ENCODE data around the gene VWF. TPM values are rescaled to one million over a fixed set of nuclear protein-coding genes. Genes with fewer than 3 reads are reported as not detected.

The VWF gene
- total RNA-seq, 2 donors from 2014 or later, result 248 to 476 TPM

DNA sequence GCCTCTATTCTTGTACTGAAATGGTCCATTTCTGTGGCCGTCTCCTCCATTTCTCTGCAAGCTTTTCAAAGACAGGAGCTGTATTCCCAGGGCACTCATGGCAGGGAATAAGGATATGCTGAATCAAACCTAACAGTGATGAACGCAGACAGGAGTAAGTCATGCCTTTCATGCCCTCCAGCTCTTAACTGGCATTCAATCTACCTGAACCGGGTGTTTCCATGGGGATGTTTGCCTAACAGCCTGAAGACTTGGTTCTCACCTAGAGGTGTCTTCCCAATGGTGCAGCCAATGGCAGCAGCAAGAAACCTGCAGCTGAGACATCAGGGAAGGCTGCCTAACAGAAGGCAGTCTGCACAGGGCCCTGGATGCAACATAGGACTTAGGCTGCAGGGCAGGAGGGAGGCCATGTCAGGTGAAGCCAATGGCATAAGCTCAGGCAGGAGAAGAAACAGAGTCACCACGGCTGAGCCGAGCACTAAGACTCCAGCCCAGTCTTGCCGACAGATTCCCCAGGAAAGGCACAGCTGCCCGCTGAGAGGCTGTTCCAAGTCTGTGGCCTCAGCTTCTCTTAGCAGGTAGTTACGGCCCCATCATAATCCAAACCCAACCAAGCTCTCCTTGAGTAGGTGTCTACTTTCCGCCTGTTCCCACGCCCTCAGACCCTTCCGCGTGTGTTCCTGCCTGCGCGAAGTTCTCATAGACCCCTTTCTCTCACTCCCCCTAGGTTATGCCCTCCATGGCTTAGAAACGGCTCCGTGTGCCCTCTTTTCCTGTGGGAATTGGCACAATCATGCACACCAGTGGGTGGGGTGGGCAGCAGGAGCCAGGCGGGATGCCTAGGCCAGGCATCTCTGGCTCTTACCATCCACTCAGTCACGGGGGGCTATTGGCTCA, 44.1 kb downstream of the VWF start:
- Histone ChIP-seq H3K9ac (ENCODE audit: extremely low read depth, low read length, poor library complexity, severe bottlenecking) (no peak overlapping the region), H3K9me3 (ENCODE audit: control insufficient read depth, low read length) (no peaks in the 10 kb centered on the region), H3K27ac (ENCODE audit: low read depth, low read length) (no peak overlapping the region), H3K36me3 (ENCODE audit: control insufficient read depth, insufficient read depth, low read length) (peaks cover 15% of the 10 kb centered on the region), H3K4me1 (ENCODE audit: control insufficient read depth, insufficient read depth, low read length) (peaks cover 16% of the 10 kb centered on the region), H3K27me3 (ENCODE audit: control insufficient read depth, insufficient read depth, low read length, poor library complexity, severe bottlenecking) (no peaks in the 10 kb centered on the region), H3K4me3 (ENCODE audit: low read length) (no peak overlapping the region)
- Mint-ChIP-seq H3K27ac (peak overlapping the region; percentile 27), H3K27me3 (ENCODE audit: insufficient read depth) (no peaks in the 10 kb centered on the region), H3K4me1 (peaks cover 21% of the 10 kb centered on the region), H3K9me3 (no peaks in the 10 kb centered on the region), H3K36me3 (ENCODE audit: low read depth) (peaks cover 69% of the 10 kb centered on the region), H3K4me3 (no peak overlapping the region)
- 92 to 93% methylated on average over 10 to 18 of the region's 18 CpGs for WGBS, 2 experiments (ENCODE audit: insufficient coverage in 1 of 2, insufficient read length in 1 of 2)
- TF ChIP-seq, protein P1, sequence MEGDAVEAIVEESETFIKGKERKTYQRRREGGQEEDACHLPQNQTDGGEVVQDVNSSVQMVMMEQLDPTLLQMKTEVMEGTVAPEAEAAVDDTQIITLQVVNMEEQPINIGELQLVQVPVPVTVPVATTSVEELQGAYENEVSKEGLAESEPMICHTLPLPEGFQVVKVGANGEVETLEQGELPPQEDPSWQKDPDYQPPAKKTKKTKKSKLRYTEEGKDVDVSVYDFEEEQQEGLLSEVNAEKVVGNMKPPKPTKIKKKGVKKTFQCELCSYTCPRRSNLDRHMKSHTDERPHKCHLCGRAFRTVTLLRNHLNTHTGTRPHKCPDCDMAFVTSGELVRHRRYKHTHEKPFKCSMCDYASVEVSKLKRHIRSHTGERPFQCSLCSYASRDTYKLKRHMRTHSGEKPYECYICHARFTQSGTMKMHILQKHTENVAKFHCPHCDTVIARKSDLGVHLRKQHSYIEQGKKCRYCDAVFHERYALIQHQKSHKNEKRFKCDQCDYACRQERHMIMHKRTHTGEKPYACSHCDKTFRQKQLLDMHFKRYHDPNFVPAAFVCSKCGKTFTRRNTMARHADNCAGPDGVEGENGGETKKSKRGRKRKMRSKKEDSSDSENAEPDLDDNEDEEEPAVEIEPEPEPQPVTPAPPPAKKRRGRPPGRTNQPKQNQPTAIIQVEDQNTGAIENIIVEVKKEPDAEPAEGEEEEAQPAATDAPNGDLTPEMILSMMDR (conservative IDR thresholded peaks at IDR 0.05), result no peak
- DNase-seq, result peak; percentile 55

DNA sequence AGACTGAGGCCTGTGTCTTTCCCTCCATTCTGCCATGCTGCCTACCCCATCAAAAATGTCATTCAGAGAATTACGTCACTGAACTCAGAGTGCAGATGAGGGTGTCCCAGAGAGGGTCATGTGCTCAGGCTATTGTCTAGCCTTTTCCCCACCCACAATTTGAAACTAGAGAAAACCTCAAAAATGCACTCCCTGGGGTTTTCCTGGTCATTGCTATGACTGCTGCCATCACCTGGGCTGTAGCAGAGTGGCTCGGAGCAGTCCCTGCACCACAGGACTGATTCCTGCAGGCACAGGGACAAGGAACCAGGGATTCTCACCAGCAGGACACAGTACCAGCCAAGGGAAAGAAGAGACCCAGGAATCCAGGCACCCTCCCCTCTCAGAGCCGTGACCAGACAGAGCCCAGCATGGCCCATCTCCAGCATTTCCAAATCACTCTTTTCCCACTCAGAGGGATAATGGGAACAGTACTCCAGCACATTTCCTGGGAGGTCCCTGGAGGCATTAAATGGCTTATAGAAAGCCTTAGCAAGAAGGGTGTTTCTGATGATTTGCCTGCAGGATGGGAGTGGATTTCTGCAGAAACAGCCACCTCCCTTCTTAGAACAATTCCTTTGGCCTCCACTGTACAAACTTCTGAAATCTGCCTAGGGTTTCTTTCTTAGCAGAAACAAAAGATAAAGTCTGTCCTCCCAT, 45.9 kb downstream of the VWF start:
- Mint-ChIP-seq H3K27ac (no peak overlapping the region), H3K27me3 (ENCODE audit: insufficient read depth) (no peaks in the 10 kb centered on the region), H3K36me3 (ENCODE audit: low read depth) (peaks cover 81% of the 10 kb centered on the region), H3K9me3 (no peaks in the 10 kb centered on the region), H3K4me3 (no peak overlapping the region), H3K4me1 (peaks cover 3% of the 10 kb centered on the region)
- Histone ChIP-seq H3K4me3 (ENCODE audit: low read length) (no peak overlapping the region), H3K27ac (ENCODE audit: low read depth, low read length) (no peak overlapping the region), H3K36me3 (ENCODE audit: control insufficient read depth, insufficient read depth, low read length) (peaks cover 15% of the 10 kb centered on the region), H3K9ac (ENCODE audit: extremely low read depth, low read length, poor library complexity, severe bottlenecking) (no peak overlapping the region), H3K9me3 (ENCODE audit: control insufficient read depth, low read length) (no peaks in the 10 kb centered on the region), H3K27me3 (ENCODE audit: control insufficient read depth, insufficient read depth, low read length, poor library complexity, severe bottlenecking) (no peaks in the 10 kb centered on the region), H3K4me1 (ENCODE audit: control insufficient read depth, insufficient read depth, low read length) (peaks cover under 1% of the 10 kb centered on the region)
- TF ChIP-seq, protein P1 (conservative IDR thresholded peaks at IDR 0.05), result no peak
- 78 to 88% methylated on average over 1 to 3 of the region's 3 CpGs for WGBS, 2 experiments (ENCODE audit: insufficient coverage in 1 of 2, insufficient read length in 1 of 2)
- DNase-seq, result peak; percentile 64

DNA sequence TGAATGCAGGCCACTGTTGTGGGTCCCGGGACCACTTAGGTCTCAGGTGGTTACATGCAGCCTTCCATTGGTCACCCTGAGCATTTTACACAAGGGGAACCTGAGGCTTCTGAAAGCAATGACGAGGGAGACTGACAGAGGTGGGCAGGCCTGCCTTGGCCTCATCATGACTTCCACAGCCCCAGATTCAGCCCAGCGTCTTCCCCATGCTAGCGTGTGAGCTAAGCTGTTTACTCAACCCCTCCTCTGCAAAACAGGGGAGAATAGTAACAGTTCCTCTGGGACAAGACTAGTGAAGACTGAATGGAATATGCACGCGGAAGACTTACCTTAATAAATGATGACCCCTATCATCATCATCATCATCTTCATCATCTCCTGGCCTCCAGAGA, 46.8 kb downstream of the VWF start:
- no peaks in the 10 kb centered on the region for H3K9me3 Mint-ChIP-seq
- no peak overlapping the region for H3K27ac Mint-ChIP-seq
- Histone ChIP-seq H3K36me3 (ENCODE audit: control insufficient read depth, insufficient read depth, low read length) (peaks cover 15% of the 10 kb centered on the region), H3K9me3 (ENCODE audit: control insufficient read depth, low read length) (no peaks in the 10 kb centered on the region), H3K27ac (ENCODE audit: low read depth, low read length) (no peak overlapping the region), H3K9ac (ENCODE audit: extremely low read depth, low read length, poor library complexity, severe bottlenecking) (no peak overlapping the region), H3K27me3 (ENCODE audit: control insufficient read depth, insufficient read depth, low read length, poor library complexity, severe bottlenecking) (no peaks in the 10 kb centered on the region), H3K4me1 (ENCODE audit: control insufficient read depth, insufficient read depth, low read length) (no peaks in the 10 kb centered on the region), H3K4me3 (ENCODE audit: low read length) (no peak overlapping the region)
- peaks cover 81% of the 10 kb centered on the region for H3K36me3 Mint-ChIP-seq (ENCODE audit: low read depth)
- H3K4me3 Mint-ChIP-seq, result no peak overlapping the region
- no peaks in the 10 kb centered on the region for H3K4me1 Mint-ChIP-seq
- TF ChIP-seq, protein P1 (conservative IDR thresholded peaks at IDR 0.05), result no peak
- DNase-seq, result no peak
- H3K27me3 Mint-ChIP-seq (ENCODE audit: insufficient read depth), result no peaks in the 10 kb centered on the region
- WGBS, 2 experiments (ENCODE audit: insufficient coverage in 1 of 2, insufficient read length in 1 of 2), result 93 to 100% methylated on average over 3 to 6 of the region's 6 CpGs
